ENCODE data around the gene STMP1.

DNA sequence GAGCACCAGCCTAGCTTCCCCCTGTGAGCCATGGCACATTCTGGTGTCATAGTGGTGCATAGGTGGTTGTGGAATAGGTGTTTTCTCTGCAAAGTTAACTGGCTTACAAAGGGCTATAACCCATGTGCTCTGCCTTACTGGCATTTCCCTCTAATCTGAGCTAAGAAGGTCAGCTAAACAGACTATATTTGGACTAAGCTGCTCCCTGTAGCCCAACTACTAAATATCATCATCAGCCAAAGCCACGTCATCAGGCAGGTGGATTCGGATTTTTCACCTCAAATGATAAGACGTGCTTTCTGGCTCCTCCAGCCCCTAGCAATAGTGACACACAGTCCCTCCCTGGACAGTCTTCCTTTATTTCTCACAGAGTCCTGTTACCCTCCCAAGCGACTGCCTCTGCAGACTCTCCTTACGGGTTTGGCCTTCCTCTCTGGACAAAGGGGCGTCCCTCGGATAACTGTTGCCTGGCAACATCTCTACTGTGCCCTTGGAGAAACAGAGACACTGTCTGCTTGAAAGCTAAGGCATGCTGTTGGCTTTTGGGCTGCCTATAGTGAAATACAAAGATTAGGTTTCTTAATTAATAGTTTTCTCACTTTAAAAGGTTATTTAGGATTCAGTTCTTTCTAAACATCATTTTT lies 56.6 kb downstream of the STMP1 start:
- TF ChIP-seq POLR2A (IDR thresholded peaks at IDR 0.05) = no peak
- TF ChIP-seq, protein P1, sequence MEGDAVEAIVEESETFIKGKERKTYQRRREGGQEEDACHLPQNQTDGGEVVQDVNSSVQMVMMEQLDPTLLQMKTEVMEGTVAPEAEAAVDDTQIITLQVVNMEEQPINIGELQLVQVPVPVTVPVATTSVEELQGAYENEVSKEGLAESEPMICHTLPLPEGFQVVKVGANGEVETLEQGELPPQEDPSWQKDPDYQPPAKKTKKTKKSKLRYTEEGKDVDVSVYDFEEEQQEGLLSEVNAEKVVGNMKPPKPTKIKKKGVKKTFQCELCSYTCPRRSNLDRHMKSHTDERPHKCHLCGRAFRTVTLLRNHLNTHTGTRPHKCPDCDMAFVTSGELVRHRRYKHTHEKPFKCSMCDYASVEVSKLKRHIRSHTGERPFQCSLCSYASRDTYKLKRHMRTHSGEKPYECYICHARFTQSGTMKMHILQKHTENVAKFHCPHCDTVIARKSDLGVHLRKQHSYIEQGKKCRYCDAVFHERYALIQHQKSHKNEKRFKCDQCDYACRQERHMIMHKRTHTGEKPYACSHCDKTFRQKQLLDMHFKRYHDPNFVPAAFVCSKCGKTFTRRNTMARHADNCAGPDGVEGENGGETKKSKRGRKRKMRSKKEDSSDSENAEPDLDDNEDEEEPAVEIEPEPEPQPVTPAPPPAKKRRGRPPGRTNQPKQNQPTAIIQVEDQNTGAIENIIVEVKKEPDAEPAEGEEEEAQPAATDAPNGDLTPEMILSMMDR (IDR thresholded peaks at IDR 0.05 in 8 of 11, conservative IDR thresholded peaks at IDR 0.05 in 3 of 11) = no peak
